GM21737 (cell line): Measurements from ENCODE around the gene TMEM94.
A peak's percentile ranks its signal among the peaks of the same experiment; 100 is the strongest.

Experiments
- ATAC-seq: cut with Tn5 transposase; IDR thresholded peaks from one replicate; pipeline ENCODE4 v1.9.1; 2021; ENCODE audit warnings: mild to moderate bottlenecking, moderate library complexity; ENCODE audit not compliant: unreplicated experiment

Gene TMEM94

GRCh38 chr17:75524269-75524969, 68.0 kb downstream of the TMEM94 start:
- no peak for ATAC-seq

- ATAC-seq: peak; percentile 76
These were observed 68.8 kb downstream of the TMEM94 start, which contains the start of gene LLGL2 for GRCh38 chr17:75524970-75525805. Gene LLGL2 (plus strand): TSS chr17:75525697. CDS start chr17:75543427, 17,730 bp downstream.

- ATAC-seq: peak; percentile 2
These were observed 69.5 kb downstream of the TMEM94 start for GRCh38 chr17:75525806-75526554.

GRCh38 chr17:75526555-75527270, 70.3 kb downstream of the TMEM94 start:
- ATAC-seq: no peak

- no peak for ATAC-seq
These were observed 74.6 kb downstream of the TMEM94 start for GRCh38 chr17:75530837-75531720.

- ATAC-seq: no peak
These were observed 75.3 kb downstream of the TMEM94 start for GRCh38 chr17:75531721-75532072.

- ATAC-seq: no peak
These were observed 78.7 kb downstream of the TMEM94 start for GRCh38 chr17:75535119-75535537.

- no peak for ATAC-seq
These were observed 79.4 kb downstream of the TMEM94 start for GRCh38 chr17:75535871-75536270.

- ATAC-seq: no peak
These were observed 79.9 kb downstream of the TMEM94 start for GRCh38 chr17:75536366-75536765.

- ATAC-seq: no peak
These were observed 83.7 kb downstream of the TMEM94 start for GRCh38 chr17:75539967-75540729.

GRCh38 chr17:75540923-75541503, 84.6 kb downstream of the TMEM94 start:
- no peak for ATAC-seq

GRCh38 chr17:75542229-75542628, 85.8 kb downstream of the TMEM94 start:
- no peak for ATAC-seq

GRCh38 chr17:75542728-75543336, 86.4 kb downstream of the TMEM94 start:
- no peak for ATAC-seq

GRCh38 chr17:75544250-75544649, 87.8 kb downstream of the TMEM94 start:
- ATAC-seq: no peak

GRCh38 chr17:75546181-75546580, 89.7 kb downstream of the TMEM94 start:
- no peak for ATAC-seq

- no peak for ATAC-seq
These were observed 90.7 kb downstream of the TMEM94 start for GRCh38 chr17:75547091-75547490.

GRCh38 chr17:75548813-75549212, 92.4 kb downstream of the TMEM94 start:
- ATAC-seq: no peak
